Gastroesophageal sphincter (tissue), 4 donors: ENCODE data around the gene VOPP1. TPM values are rescaled to one million over a fixed set of nuclear protein-coding genes. Genes with fewer than 3 reads are reported as not detected.

Experiments
- ATAC-seq: fragments of 150-250 bp; one replicate; pipeline ENCODE4 v1.9.1; 2016; ENCODE audit warnings: mild to moderate bottlenecking, moderate library complexity
- H3K27ac ChIP-seq, 4 donors: fragments of 200-600 bp; sonication (generic) in 3 of 4; 1 replicate in 3 of 4; 2 replicates in 1 of 4; pipeline ENCODE4 v1.5.1; 2016 to 2019
- H3K27me3 ChIP-seq: fragments of 200-600 bp; sonication (generic); one replicate; pipeline ENCODE4 v1.5.1; 2019
- H3K36me3 ChIP-seq, 2 donors: fragments of 200-600 bp; sonication (generic); one replicate each; pipeline ENCODE4 v1.5.1; 2019; ENCODE audit warnings: control low read depth in 1 of 2
- H3K4me1 ChIP-seq, 3 donors: fragments of 200-600 bp; sonication (generic); 1 replicate in 2 of 3; 2 replicates in 1 of 3; pipeline ENCODE4 v1.5.1; 2016 to 2019; ENCODE audit warnings: control low read depth in 2 of 3
- H3K4me3 ChIP-seq, 2 donors: fragments of 200-600 bp; sonication (generic); one replicate each; pipeline ENCODE4 v1.5.1; 2019; ENCODE audit warnings: mild to moderate bottlenecking in 1 of 2, moderate library complexity in 1 of 2
- H3K9me3 ChIP-seq, 3 donors: fragments of 200-600 bp; sonication (generic); one replicate each; pipeline ENCODE4 v1.5.1; 2017 to 2019; ENCODE audit warnings: control low read depth in 2 of 3
- EP300 ChIP-seq: sonication (generic); formaldehyde crosslinking; IDR thresholded peaks from one replicate; pipeline ENCODE4 v1.6.1; 2017; ENCODE audit warnings: antibody characterized with exemption, mild to moderate bottlenecking
- POLR2A ChIP-seq, 2 donors: fragments of 450-650 bp; IDR thresholded peaks; one replicate each; pipeline ENCODE4 v1.6.1; 2017; ENCODE audit warnings: antibody characterized with exemption in 2 of 2, mild to moderate bottlenecking in 2 of 2, moderate library complexity in 1 of 2
- POLR2AphosphoS5 ChIP-seq: sonication (generic); formaldehyde crosslinking; IDR thresholded peaks from one replicate; pipeline ENCODE4 v1.6.1; 2017; ENCODE audit warnings: antibody characterized with exemption
- WGBS, 2 donors: methylation state at CpG; one replicate each; pipeline ENCODE4 v1.1.5; 2018; ENCODE audit warnings: low coverage in 1 of 2; 5-methylcytosine and 5-hydroxymethylcytosine counted together
- total RNA-seq, 4 donors: library from RNA; depleted of rRNA; stranded (reverse); fragments of >200 nt; gene quantifications; one replicate each; pipeline ENCODE4 v1.1.0, GENCODE V29; 2016
- TF ChIP-seq, protein P1 (sequence below), 4 experiments: fragments of 200-600 bp in 2 of 4; fragments of 450-650 bp in 2 of 4; sonication (generic) in 1 of 4; IDR thresholded peaks; one replicate each; pipeline ENCODE4 v1.5.1; 2017 to 2019; ENCODE audit warnings: antibody characterized with exemption in 4 of 4, mild to moderate bottlenecking in 2 of 4, moderate library complexity in 2 of 4

Gene VOPP1
- total RNA-seq, 4 donors from 2014 or later: 20.5 to 51.6 (median 33.4) TPM

GRCh38 chr7:55527307-55527706 lies 45.0 kb downstream of the VOPP1 start:
- no peak for ATAC-seq
- H3K4me1 ChIP-seq: peaks cover 0 to 21% (median 0%) of the 10 kb centered on the region in 3 donors
- H3K4me3 ChIP-seq: no peak overlapping the region
- H3K27ac ChIP-seq: no peak overlapping the region
- WGBS, 2 donors: 38 to 56% methylated on average over 3 to 4 of the region's 4 CpGs
- H3K27me3 ChIP-seq: no peaks in the 10 kb centered on the region
- H3K36me3 ChIP-seq: no peaks in the 10 kb centered on the region
- TF ChIP-seq EP300: no peak
- TF ChIP-seq POLR2AphosphoS5: no peak
- no peak for TF ChIP-seq POLR2A (IDR thresholded peaks at IDR 0.05)
- TF ChIP-seq, protein P1, sequence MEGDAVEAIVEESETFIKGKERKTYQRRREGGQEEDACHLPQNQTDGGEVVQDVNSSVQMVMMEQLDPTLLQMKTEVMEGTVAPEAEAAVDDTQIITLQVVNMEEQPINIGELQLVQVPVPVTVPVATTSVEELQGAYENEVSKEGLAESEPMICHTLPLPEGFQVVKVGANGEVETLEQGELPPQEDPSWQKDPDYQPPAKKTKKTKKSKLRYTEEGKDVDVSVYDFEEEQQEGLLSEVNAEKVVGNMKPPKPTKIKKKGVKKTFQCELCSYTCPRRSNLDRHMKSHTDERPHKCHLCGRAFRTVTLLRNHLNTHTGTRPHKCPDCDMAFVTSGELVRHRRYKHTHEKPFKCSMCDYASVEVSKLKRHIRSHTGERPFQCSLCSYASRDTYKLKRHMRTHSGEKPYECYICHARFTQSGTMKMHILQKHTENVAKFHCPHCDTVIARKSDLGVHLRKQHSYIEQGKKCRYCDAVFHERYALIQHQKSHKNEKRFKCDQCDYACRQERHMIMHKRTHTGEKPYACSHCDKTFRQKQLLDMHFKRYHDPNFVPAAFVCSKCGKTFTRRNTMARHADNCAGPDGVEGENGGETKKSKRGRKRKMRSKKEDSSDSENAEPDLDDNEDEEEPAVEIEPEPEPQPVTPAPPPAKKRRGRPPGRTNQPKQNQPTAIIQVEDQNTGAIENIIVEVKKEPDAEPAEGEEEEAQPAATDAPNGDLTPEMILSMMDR (IDR thresholded peaks at IDR 0.05): no peak
- H3K9me3 ChIP-seq: no peaks in the 10 kb centered on the region

DNA sequence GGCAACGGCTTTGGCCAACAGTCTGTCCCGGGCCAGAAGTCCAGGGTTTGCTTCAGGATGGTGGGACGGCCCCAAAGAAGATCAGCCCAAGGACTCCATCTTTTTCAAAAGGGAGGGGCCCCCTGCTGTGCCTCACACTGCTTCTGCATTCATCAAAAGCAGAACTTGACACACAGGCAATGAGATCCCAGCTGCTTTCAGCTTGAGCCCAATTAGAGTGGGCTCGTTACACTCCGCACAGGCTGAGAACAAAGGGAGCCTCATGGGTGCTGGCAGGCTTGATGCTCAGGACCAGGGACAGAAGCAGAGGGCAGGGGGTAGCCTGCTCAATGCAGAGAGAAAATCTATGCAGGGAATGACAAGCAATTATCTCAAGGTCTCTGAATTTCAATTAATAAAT lies 45.5 kb downstream of the VOPP1 start:
- TF ChIP-seq POLR2AphosphoS5: no peak
- TF ChIP-seq EP300: no peak
- no peak for TF ChIP-seq POLR2A (IDR thresholded peaks at IDR 0.05)
- TF ChIP-seq, protein P1 (IDR thresholded peaks at IDR 0.05): no peak
- Histone ChIP-seq H3K27me3 (no peaks in the 10 kb centered on the region), H3K4me1 (peaks cover 0 to 21% (median 4%) of the 10 kb centered on the region in 3 donors), H3K27ac (no peak overlapping the region), H3K9me3 (no peaks in the 10 kb centered on the region), H3K36me3 (no peaks in the 10 kb centered on the region), H3K4me3 (no peak overlapping the region)
- 60 to 80% methylated on average over 2 of the region's 5 CpGs for WGBS, 2 donors
- peak; percentile 51 for ATAC-seq

GRCh38 chr7:55526329-55526728 lies 46.0 kb downstream of the VOPP1 start:
- Histone ChIP-seq H3K4me3 (no peak overlapping the region), H3K36me3 (no peaks in the 10 kb centered on the region), H3K9me3 (no peaks in the 10 kb centered on the region), H3K4me1 (peaks cover 0 to 24% (median 4%) of the 10 kb centered on the region in 3 donors), H3K27me3 (no peaks in the 10 kb centered on the region), H3K27ac (no peak overlapping the region)
- ATAC-seq: no peak
- TF ChIP-seq POLR2A (IDR thresholded peaks at IDR 0.05) (no peak), POLR2AphosphoS5 (no peak), EP300 (no peak)
- TF ChIP-seq, protein P1 (IDR thresholded peaks at IDR 0.05): no peak
- 86 to 88% methylated on average over 3 to 4 of the region's 4 CpGs for WGBS, 2 donors

- WGBS, 2 donors: 88 to 100% methylated on average over 2 to 18 of the region's 21 CpGs
These were observed 47.6 kb downstream of the VOPP1 start for GRCh38 chr7:55524558-55525310.

More at GRCh38 chr7:55524558-55525310, 47.6 kb downstream of the VOPP1 start:
- ATAC-seq: no peak
- Histone ChIP-seq H3K4me1 (peaks cover 0 to 25% (median 4%) of the 10 kb centered on the region in 3 donors), H3K27ac (no peak overlapping the region), H3K36me3 (peaks cover 0 to 8% of the 10 kb centered on the region in 2 donors), H3K9me3 (no peaks in the 10 kb centered on the region), H3K27me3 (no peaks in the 10 kb centered on the region), H3K4me3 (no peak overlapping the region)
- TF ChIP-seq, protein P1 (IDR thresholded peaks at IDR 0.05): no peak
- no peak for TF ChIP-seq EP300
- no peak for TF ChIP-seq POLR2AphosphoS5
- TF ChIP-seq POLR2A (IDR thresholded peaks at IDR 0.05): no peak
